HepG2 (cell line): Measurements from ENCODE around the gene SMG7. TPM values are rescaled to one million over a fixed set of nuclear protein-coding genes. Genes with fewer than 3 reads are reported as not detected.

Experiments used
- BRCA1 ChIP-seq: sonication (generic); formaldehyde crosslinking; IDR thresholded peaks from 2 replicates; pipeline ENCODE4 v1.4.0; 2020; ENCODE audit warnings: missing genetic modification reagents
- CBX1 ChIP-seq: IDR thresholded peaks from one replicate; pipeline ENCODE4 v1.6.1; 2016; ENCODE audit warnings: antibody characterized with exemption, low read depth
- HNF4G ChIP-seq, 2 experiments: sonication (generic) in 1 of 2; formaldehyde crosslinking in 1 of 2; IDR thresholded peaks; 2 replicates each; pipeline versions ENCODE4 v1.4.0 to v1.6.1; 2011 to 2020; ENCODE audit warnings: borderline replicate concordance in 2 of 2, low read depth in 2 of 2, mild to moderate bottlenecking in 2 of 2, low read length in 1 of 2, missing genetic modification reagents in 1 of 2, moderate library complexity in 1 of 2
- KDM4B ChIP-seq: sonication (generic); formaldehyde crosslinking; IDR thresholded peaks from 2 replicates; pipeline ENCODE4 v1.4.0; 2020; ENCODE audit warnings: missing genetic modification reagents
- KMT2A ChIP-seq: sonication (generic); formaldehyde crosslinking; IDR thresholded peaks from 2 replicates; pipeline ENCODE4 v1.4.0; 2020; ENCODE audit warnings: missing genetic modification reagents
- MED8 ChIP-seq: sonication (generic); formaldehyde crosslinking; IDR thresholded peaks from 2 replicates; pipeline ENCODE4 v1.8.1; 2023; ENCODE audit warnings: mild to moderate bottlenecking, missing genetic modification reagents; ENCODE audit not compliant: insufficient replicate concordance
- MTF2 ChIP-seq: sonication (generic); formaldehyde crosslinking; IDR thresholded peaks from 2 replicates; pipeline ENCODE4 v1.5.0; 2020; ENCODE audit warnings: missing genetic modification reagents, borderline replicate concordance
- MYPOP ChIP-seq: sonication (generic); formaldehyde crosslinking; IDR thresholded peaks from 2 replicates; pipeline ENCODE4 v1.8.1; 2023; ENCODE audit warnings: mild to moderate bottlenecking, moderate library complexity, missing genetic modification reagents
- NFE2L1 ChIP-seq: sonication (generic); formaldehyde crosslinking; IDR thresholded peaks from 2 replicates; pipeline ENCODE4 v1.4.0; 2020; ENCODE audit warnings: missing genetic modification reagents, mild to moderate bottlenecking, borderline replicate concordance
- PCBP1 ChIP-seq: fragments of 200-400 bp; formaldehyde crosslinking; IDR thresholded peaks from 2 replicates; pipeline ENCODE4 v1.6.1; 2017; ENCODE audit warnings: mild to moderate bottlenecking, low read depth, low read length, borderline replicate concordance
- PCBP2 ChIP-seq: fragments of 200-400 bp; formaldehyde crosslinking; optimal IDR thresholded peaks from 2 replicates; pipeline ENCODE3; 2018; ENCODE audit warnings: low read length, low read depth; ENCODE audit not compliant: poor library complexity, severe bottlenecking
- TRIM22 ChIP-seq: fragments of 450-650 bp; IDR thresholded peaks from 2 replicates; pipeline ENCODE4 v1.6.1; 2017
- USF2 ChIP-seq, 2 experiments: sonication (generic) in 1 of 2; formaldehyde crosslinking in 1 of 2; IDR thresholded peaks; 2 replicates each; pipeline versions ENCODE4 v1.5.1 to v1.6.1; 2011 to 2020; ENCODE audit warnings: borderline replicate concordance in 1 of 2, low read depth in 1 of 2, low read length in 1 of 2, mild to moderate bottlenecking in 1 of 2, missing genetic modification reagents in 1 of 2, moderate library complexity in 1 of 2
- YY1 ChIP-seq: IDR thresholded peaks from 2 replicates; pipeline ENCODE4 v1.6.1; 2011; ENCODE audit warnings: low read length, low read depth, moderate library complexity, mild to moderate bottlenecking; ENCODE audit not compliant: insufficient read depth, insufficient replicate concordance
- ZBTB1 ChIP-seq: sonication (generic); formaldehyde crosslinking; IDR thresholded peaks from 2 replicates; pipeline ENCODE4 v1.4.0; 2020; ENCODE audit warnings: missing genetic modification reagents, borderline replicate concordance
- ZBTB49 ChIP-seq: sonication (generic); formaldehyde crosslinking; IDR thresholded peaks from 2 replicates; pipeline ENCODE4 v1.4.0; 2020; ENCODE audit warnings: missing genetic modification reagents, borderline replicate concordance
- ZBTB7B ChIP-seq: sonication (generic); formaldehyde crosslinking; IDR thresholded peaks from 2 replicates; pipeline ENCODE4 v1.4.0; 2020; ENCODE audit warnings: missing genetic modification reagents
- ZNF124 ChIP-seq: sonication (generic); formaldehyde crosslinking; IDR thresholded peaks from 2 replicates; pipeline ENCODE4 v1.4.0; 2020; ENCODE audit warnings: missing genetic modification reagents
- ZNF414 ChIP-seq: sonication (generic); formaldehyde crosslinking; IDR thresholded peaks from 2 replicates; pipeline ENCODE4 v1.5.0; 2020; ENCODE audit warnings: missing genetic modification reagents
- polyA plus RNA-seq, 8 experiments: library from polyadenylated mRNA; depleted of rRNA in 3 of 8; stranded (reverse) in 7 of 8; unstranded in 1 of 8; fragments of >200 nt; fragmentation: Illumina TruSeq in 4 of 8; extraction: Trizol in 4 of 8; gene quantifications; 2 replicates each; pipeline versions ENCODE4 v1.2.1 to v1.2.3, GENCODE V29; 2011 to 2016; ENCODE audit warnings: low read depth in 4 of 8, missing spikeins in 1 of 8, mixed read lengths in 1 of 8; ENCODE audit not compliant: insufficient read depth in 1 of 8
- total RNA-seq, 5 experiments: library from RNA; depleted of rRNA; stranded (reverse); fragments of >200 nt; fragmentation: Illumina TruSeq; extraction: Trizol; gene quantifications; 2 replicates each; pipeline ENCODE4 v1.2.3, GENCODE V29; 2016; ENCODE audit warnings: low read depth in 1 of 5

The SMG7 gene
- total and polyA plus RNA-seq, 2 of the 13 experiments (the other 11 are each of a cell fraction or from before 2014, with no cell fraction given), result 14.9 to 27.9 TPM

- TF ChIP-seq YY1 (peak; percentile 71), ZBTB49 (CRISPR knock-in tag) (no peak), CBX1 (peak; percentile 83), TRIM22 (no peak), HNF4G (IDR thresholded peaks at IDR 0.05; ENCODE audit: borderline replicate concordance, low read depth, low read length) (no peak), HNF4G (CRISPR knock-in tag; IDR thresholded peaks at IDR 0.05; ENCODE audit: borderline replicate concordance, low read depth) (no peak), ZBTB7B (CRISPR knock-in tag) (peak; percentile 65), PCBP2 (peak; percentile 65), MYPOP (CRISPR knock-in tag) (peak; percentile 10; the same call in 1 of the 2 replicates), BRCA1 (no peak), ZBTB1 (CRISPR knock-in tag) (no peak), NFE2L1 (CRISPR knock-in tag) (no peak), ZNF124 (CRISPR knock-in tag) (0 out of 2 replicates have a peak, but pooled peaks have one; percentile 28), PCBP1 (peak; percentile 84; the same call in 1 of the 2 replicates), MED8 (CRISPR knock-in tag) (no peak), USF2 (IDR thresholded peaks at IDR 0.05; ENCODE audit: low read depth, low read length) (no peak), USF2 (CRISPR knock-in tag; IDR thresholded peaks at IDR 0.05; ENCODE audit: borderline replicate concordance) (no peak), KDM4B (CRISPR knock-in tag) (0 out of 2 replicates have a peak, but pooled peaks have one; percentile 23), MTF2 (CRISPR knock-in tag) (no peak), ZNF414 (CRISPR knock-in tag) (peak; percentile 40; the same call in 1 of the 2 replicates), KMT2A (CRISPR knock-in tag) (peak; percentile 42; the same call in 1 of the 2 replicates)
Observed at GRCh38 chr1:183471743-183472487, 384 bp upstream of the SMG7 start (continued).
